Heart left ventricle (tissue), 16 donors: ENCODE measurements around the gene GOSR2. TPM values are rescaled to one million over a fixed set of nuclear protein-coding genes. Genes with fewer than 3 reads are reported as not detected.

Experiments
- ATAC-seq, 4 donors: fragments of 200-7000 bp; cut with Tn5 transposase; one replicate each; pipeline ENCODE4 v1.9.1; 2020 to 2022; ENCODE audit warnings: moderate library complexity in 4 of 4, mild to moderate bottlenecking in 3 of 4, moderate number of reproducible peaks in 1 of 4
- DNase-seq, 5 donors: peaks; one replicate each; pipeline ENCODE4 v3.0.0-alpha.2; 2020
- H3K27ac ChIP-seq, 12 donors: fragments of 200-600 bp; sonication (generic) in 4 of 12; one replicate each; pipeline versions ENCODE4 v1.5.0 to v1.8.0; 2016 to 2022; ENCODE audit warnings: mild to moderate bottlenecking in 2 of 12
- H3K27me3 ChIP-seq, 9 donors: fragments of 200-600 bp; sonication (generic) in 2 of 9; one replicate each; pipeline versions ENCODE4 v1.5.1 to v1.8.0; 2016 to 2022; ENCODE audit warnings: mild to moderate bottlenecking in 3 of 9
- H3K36me3 ChIP-seq, 9 donors: fragments of 200-600 bp; sonication (generic) in 2 of 9; one replicate each; pipeline versions ENCODE4 v1.5.0 to v1.8.0; 2018 to 2022; ENCODE audit warnings: mild to moderate bottlenecking in 2 of 9
- H3K4me1 ChIP-seq, 12 donors: fragments of 200-600 bp; sonication (generic) in 4 of 12; one replicate each; pipeline versions ENCODE4 v1.5.0 to v1.8.0; 2016 to 2022; ENCODE audit warnings: mild to moderate bottlenecking in 3 of 12
- H3K4me3 ChIP-seq, 12 donors: fragments of 200-600 bp; sonication (generic) in 4 of 12; one replicate each; pipeline versions ENCODE4 v1.5.0 to v1.8.0; 2017 to 2022; ENCODE audit warnings: mild to moderate bottlenecking in 9 of 12, moderate library complexity in 4 of 12
- H3K9me3 ChIP-seq, 12 donors: fragments of 200-600 bp; sonication (generic) in 4 of 12; one replicate each; pipeline versions ENCODE4 v1.5.0 to v1.8.0; 2016 to 2022; ENCODE audit warnings: mild to moderate bottlenecking in 1 of 12
- POLR2A ChIP-seq, 2 donors: fragments of 450-650 bp; IDR thresholded peaks; one replicate each; pipeline ENCODE4 v1.6.1; 2017; ENCODE audit warnings: antibody characterized with exemption in 2 of 2, mild to moderate bottlenecking in 2 of 2, moderate library complexity in 2 of 2
- WGBS, 4 donors: extraction: QIAGEN DNeasy Blood & Tissue Kit in 2 of 4; methylation state at CpG; one replicate each; pipeline versions ENCODE4 v1.1.5 to v1.1.7; 2013 to 2018; 5-methylcytosine and 5-hydroxymethylcytosine counted together
- intact Hi-C, 10 donors: fragments of 100-400 bp; cut with DNase I; formaldehyde crosslinking; loops; one replicate each; pipeline versions ENCODE4 v1.11.1 to v1.14.2; 2022
- polyA plus RNA-seq, 2 donors: library from polyadenylated mRNA; stranded (reverse); fragments of 200-250 nt; gene quantifications; one replicate each; pipeline ENCODE4 v1.2.3, GENCODE V29; 2013
- total RNA-seq, 9 donors: library from RNA; depleted of rRNA in 2 of 9; stranded (reverse); fragments of >200 nt in 2 of 9; fragmentation: NEBNext Ultra II Directional in 3 of 9; extraction: Animal tissue kit (Norgen Biotek cat#: 25700) in 3 of 9; gene quantifications; one replicate each; pipeline versions ENCODE4 v1.1.0 to v1.2.4, GENCODE V29; 2016 to 2023
- TF ChIP-seq, protein P1 (sequence below), 12 donors: fragments of 200-600 bp; sonication (generic) in 4 of 12; IDR thresholded peaks; one replicate each; pipeline versions ENCODE4 v1.5.0 to v1.8.0; 2018 to 2022; ENCODE audit warnings: antibody characterized with exemption in 12 of 12, mild to moderate bottlenecking in 5 of 12
- donor health status: ischemic (EF 13 %, LVEDD 7.1; RV severe dilation, severe dysfunction).
- donor health status: healthy with polysubstance abuse.
- donor health status: DM: no; HTN: yes; CAD: no.
- donor health status: DM: no; HTN: no; CAD: no.
- donor health status: ischemic (EF 25% LVEDD 6.9; RV normal size, moderate dysfunction).
- donor health status: ischemic (EF 25% LVEDD 5.7; RV mildly dilated, moderate dysfunction).
- donor health status: healthy.
- donor health status: DM: yes; HTN: yes; CAD: no.
- donor health status: ischemic (EF 35%, LVEDD 5.7; RV mildly dilated, moderate dysfunction).
- donor health status: nonischemic (EF 11% LVEDD 7.7; RV severe dilation, severe dysfunction).
- donor health status: DM: yes; HTN: yes; CAD: no.
- donor health status: PGD.
- donor health status: ischemic (EF 29% LVEDD 5.4; RV normal size, mild dysfunction).
- donor health status: nonischemic (EF 23%, LVEDD 6.1; RV moderate dilation, normal function).

The GOSR2 gene
- total and polyA plus RNA-seq, 11 donors = 20.9 to 55.1 (median 38.4) TPM

DNA sequence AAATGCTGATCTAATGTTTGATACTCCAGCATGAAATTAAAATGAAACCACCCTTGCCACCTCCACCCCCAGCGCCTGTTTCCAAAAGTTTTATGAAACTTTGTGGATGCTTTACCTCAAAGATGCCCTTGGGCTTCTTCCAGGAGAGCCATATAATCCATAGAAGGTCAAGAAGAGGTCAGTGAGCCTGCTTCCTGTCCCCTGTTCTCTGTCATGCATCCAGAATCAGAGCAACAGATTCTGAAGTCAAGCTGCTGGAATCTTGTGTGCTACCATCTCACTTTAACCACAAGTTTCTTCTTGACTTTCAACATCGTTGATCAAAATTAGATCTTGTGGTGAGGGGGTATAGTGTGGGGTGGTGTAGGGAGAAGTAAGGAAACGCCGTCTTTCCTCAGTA, 8.6 kb downstream of the GOSR2 start:
- no peaks in the 10 kb centered on the region for H3K9me3 ChIP-seq
- no peak for DNase-seq
- H3K27me3 ChIP-seq = no peaks in the 10 kb centered on the region
- intact Hi-C loops = no loop called here
- no peak for ATAC-seq
- no peak for TF ChIP-seq POLR2A (IDR thresholded peaks at IDR 0.05)
- TF ChIP-seq, protein P1, sequence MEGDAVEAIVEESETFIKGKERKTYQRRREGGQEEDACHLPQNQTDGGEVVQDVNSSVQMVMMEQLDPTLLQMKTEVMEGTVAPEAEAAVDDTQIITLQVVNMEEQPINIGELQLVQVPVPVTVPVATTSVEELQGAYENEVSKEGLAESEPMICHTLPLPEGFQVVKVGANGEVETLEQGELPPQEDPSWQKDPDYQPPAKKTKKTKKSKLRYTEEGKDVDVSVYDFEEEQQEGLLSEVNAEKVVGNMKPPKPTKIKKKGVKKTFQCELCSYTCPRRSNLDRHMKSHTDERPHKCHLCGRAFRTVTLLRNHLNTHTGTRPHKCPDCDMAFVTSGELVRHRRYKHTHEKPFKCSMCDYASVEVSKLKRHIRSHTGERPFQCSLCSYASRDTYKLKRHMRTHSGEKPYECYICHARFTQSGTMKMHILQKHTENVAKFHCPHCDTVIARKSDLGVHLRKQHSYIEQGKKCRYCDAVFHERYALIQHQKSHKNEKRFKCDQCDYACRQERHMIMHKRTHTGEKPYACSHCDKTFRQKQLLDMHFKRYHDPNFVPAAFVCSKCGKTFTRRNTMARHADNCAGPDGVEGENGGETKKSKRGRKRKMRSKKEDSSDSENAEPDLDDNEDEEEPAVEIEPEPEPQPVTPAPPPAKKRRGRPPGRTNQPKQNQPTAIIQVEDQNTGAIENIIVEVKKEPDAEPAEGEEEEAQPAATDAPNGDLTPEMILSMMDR (IDR thresholded peaks at IDR 0.05) = no peak
- H3K4me3 ChIP-seq = no peak overlapping the region
- peaks cover 0 to 33% (median 10%) of the 10 kb centered on the region in 12 donors for H3K4me1 ChIP-seq
- H3K27ac ChIP-seq = no peak overlapping the region
- WGBS, 4 donors = 87 to 92% (median 90%) methylated on average over 4 of the region's 4 CpGs
- peaks cover 4 to 76% (median 73%) of the 10 kb centered on the region in 9 donors for H3K36me3 ChIP-seq

DNA sequence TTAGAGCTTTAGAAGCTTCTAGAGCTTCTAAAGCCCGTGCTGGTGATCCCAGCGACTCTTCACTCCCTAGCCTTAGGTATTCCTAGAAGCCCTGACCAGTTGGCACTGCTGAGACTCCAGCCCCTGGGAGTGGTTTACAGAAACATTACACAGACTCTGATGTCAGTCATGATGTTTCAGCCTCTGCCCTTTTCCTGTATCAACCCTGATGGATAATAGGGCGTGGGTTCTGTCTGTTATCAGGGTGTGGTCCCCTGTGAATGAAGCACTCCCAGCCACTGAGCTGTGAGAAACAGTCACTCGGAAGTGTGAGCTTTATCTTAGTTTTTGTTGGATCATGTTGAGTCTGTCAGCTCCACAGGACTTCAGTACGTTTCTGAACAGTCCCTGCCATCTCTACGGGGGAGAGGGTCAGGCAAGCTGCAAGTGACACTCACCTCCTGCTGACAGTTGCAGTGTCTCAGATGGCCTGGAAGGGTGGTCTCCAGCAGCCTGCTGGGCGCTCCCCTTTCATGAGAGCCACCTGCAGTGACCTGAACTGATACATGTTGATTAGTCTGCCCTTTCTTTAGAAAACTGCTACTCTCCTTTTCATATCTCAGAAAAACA, 12.8 kb downstream of the GOSR2 start:
- ATAC-seq = peak; percentile 32 to 91 (median 82)
- TF ChIP-seq, protein P1 (IDR thresholded peaks at IDR 0.05) = no peak
- TF ChIP-seq POLR2A (IDR thresholded peaks at IDR 0.05) = no peak
- Histone ChIP-seq H3K9me3 (no peaks in the 10 kb centered on the region), H3K27ac (peak overlapping the region in 8 of 12 donors; percentile 16 to 71 (median 34)), H3K27me3 (no peaks in the 10 kb centered on the region), H3K4me3 (no peak overlapping the region), H3K4me1 (peaks cover 0 to 10% (median 0%) of the 10 kb centered on the region in 12 donors), H3K36me3 (peaks cover 4 to 100% (median 99%) of the 10 kb centered on the region in 9 donors)
- DNase-seq = no peak
- WGBS, 4 donors = 37 to 46% (median 43%) methylated on average over 6 to 7 of the region's 7 CpGs
- intact Hi-C loops = no loop called here

DNA sequence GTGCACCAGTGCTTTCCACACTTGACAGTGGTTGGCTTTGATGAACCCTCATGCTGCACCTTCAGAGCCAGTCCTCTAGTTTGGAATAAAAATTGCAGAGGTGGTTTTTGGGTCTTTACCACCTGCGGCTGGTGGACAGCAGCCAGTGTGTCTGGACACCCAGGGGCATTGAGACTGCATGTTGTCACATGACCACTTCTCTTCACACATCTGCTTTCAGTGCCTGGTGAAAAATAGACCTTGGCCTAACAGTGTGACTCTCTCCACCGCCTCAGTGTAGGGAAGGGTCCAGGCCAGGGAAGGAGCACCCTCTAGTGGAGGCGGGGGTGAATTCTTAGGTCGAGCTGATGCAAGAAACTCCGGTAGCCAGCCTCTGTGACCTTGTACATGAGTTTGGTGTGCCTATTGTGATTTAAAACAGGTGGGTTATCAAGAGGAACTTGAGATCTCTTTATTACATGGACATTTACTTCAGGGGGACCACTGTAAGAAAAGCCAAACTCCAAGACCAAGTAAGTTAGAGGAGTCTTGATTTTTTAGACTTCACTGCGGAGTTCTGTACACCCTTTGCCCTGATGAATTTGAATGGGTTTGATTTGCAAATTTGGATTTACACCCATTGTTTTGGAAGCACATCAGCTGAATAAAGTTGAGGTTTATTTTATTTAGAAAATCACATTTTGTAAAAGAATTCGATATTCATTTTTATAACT, 17.9 kb downstream of the GOSR2 start:
- Histone ChIP-seq H3K4me3 (no peak overlapping the region), H3K27ac (no peak overlapping the region), H3K36me3 (peaks cover 0 to 63% (median 48%) of the 10 kb centered on the region in 9 donors), H3K4me1 (peaks cover 4 to 27% (median 20%) of the 10 kb centered on the region in 12 donors), H3K9me3 (no peaks in the 10 kb centered on the region), H3K27me3 (no peaks in the 10 kb centered on the region)
- DNase-seq (peak; percentile 72 to 79 (median 76)), ATAC-seq (peak; percentile 70 to 84 (median 82))
- intact Hi-C loops = loop anchor here in 8 of 10 donors (2.0 to 5.0 kb wide), 6 partner anchors 60 to 371 kb away; no protein-coding TSS in a partner anchor
- 33 to 40% (median 38%) methylated on average over 6 to 7 of the region's 7 CpGs for WGBS, 4 donors
- TF ChIP-seq, protein P1 (IDR thresholded peaks at IDR 0.05) = peak; percentile 75 to 87 (median 83)
- no peak for TF ChIP-seq POLR2A (IDR thresholded peaks at IDR 0.05)
